Raji (cell line): Measurements from ENCODE around the gene GTF2I.
"Not testable (repeated sequence)": the region's sequence is repeated elsewhere in the genome, so short reads cannot be mapped to it uniquely, and the experiment has no call there.

Source experiments
- POLR2A ChIP-seq: IDR thresholded peaks from 2 replicates; pipeline ENCODE4 v1.6.1; 2011; ENCODE audit warnings: low read depth, low read length, control low read depth; ENCODE audit not compliant: insufficient read depth

The GTF2I gene

DNA sequence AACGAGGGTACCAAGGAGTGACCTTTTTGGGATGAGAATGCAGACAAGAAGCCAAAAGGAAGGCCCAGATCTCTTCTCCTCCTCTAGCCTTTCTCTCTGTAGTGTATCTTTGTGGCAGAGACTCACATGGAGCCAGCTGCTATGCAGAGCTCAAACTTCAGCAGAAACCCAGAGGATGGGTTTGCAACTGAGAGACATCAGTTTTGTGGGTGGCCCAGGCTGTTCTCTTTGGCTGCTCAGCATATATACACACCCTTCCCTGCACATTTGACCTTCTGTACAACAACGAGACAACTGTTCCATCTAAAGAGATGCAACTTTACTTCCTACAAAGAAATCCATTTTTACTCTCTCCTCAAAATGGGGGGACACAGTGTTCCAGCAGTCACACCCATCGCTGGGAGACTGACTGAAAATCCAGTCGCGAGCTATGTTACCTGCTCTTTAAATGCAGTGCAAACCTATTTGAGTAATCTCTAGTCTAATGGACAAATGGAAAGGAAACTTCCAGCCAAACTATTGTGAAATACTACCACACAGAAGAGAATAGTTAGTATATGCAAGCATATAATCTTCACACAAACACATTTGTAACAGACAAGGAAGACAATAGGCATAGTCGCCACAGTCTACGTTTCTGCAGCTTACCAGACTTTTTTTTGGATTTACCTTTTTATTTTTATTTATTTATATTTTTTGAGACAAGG is 51.2 kb downstream of the GTF2I start:
- no peak for TF ChIP-seq POLR2A

DNA sequence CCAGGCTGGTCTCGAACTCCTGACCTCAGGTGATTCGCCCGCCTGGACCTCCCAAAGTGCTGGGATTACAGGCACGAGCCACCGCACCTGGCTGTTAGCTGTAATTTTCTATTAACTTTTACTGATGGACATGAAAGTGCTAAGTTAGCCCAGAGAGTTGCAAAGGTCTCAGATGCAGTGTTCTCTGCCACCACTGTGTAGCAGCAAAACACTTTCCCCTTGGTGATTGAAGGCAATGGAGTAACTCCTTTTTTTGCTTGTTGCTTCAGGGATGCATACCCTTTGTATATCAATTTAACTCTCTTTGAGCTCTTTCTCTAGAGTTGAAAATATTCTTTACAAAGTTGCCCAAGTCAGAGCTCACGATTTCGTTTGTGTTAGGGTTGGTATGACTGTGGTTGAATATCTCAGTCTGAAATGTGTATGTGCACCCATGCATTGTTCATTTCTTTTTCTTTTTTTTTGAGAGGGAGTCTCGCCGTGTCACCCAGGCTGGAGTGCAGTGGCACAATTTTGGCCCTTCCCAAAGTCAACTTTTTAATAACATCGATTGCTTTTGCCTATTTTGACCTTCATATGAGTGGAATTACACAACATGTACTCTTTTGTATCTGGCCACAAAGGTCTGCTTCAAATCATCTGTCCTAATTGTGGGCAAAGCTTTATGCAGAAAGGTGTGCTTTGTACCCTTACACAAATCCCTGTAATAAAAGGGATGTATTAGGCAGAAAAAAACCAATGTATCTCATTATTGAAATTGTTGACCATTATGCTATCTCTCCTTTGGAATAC is 52.6 kb downstream of the GTF2I start:
- TF ChIP-seq POLR2A, result no peak

DNA sequence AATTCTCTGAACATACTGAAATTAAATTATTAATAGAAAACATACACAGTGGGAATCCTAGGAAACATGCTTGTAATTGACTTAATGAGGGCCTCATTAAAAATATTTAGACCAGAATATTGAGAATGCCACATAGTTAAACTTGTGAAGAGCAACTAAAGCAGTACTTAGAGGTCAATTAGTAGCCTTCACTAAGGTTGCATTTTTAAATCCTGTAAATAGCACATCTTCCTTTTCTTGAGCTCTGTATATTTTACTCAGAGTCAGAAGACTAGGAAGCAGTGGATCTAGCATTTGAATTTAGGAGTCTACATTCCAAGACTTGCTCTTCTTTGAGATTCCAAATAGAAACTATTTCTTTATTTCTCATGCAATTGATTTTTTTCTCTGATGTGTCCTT is 56.0 kb downstream of the GTF2I start:
- no peak for TF ChIP-seq POLR2A

DNA sequence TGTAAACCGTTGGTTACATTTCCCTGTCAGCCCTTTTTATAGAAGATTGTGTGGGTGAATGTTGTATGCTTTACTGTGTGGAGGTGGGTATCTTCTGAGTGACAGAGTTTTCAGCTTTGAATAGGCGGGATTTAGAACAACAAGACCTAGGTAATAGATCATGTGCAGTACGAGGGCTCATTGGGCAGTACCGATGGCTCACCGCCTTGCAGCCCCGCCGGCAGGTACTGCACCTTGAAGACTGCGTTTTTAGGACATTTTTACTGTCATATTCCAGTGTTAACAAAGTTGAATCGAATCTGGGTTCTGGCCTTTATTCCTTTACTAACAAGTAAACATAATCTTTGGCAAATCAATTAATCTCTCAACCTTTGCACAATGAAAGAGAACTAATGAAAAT is 60.4 kb downstream of the GTF2I start:
- no peak for TF ChIP-seq POLR2A

DNA sequence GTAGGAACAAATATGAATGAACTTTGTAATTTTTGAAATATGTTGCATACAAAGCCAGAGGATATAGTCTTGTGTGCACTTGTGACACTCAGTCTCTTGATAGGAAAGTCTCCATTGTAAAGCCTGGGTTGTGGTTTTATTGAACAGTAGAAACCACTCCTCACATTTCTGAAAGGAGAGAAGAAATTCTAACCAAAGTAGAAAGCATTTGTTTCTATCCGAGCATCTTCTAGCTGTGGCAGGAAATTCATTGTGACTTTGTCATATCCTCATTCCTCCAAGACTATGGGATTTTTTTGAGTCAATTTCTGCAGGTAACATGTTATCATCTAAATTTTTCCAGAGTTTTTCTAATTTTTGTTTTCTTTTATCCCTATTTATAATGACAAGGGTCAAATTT is 60.8 kb downstream of the GTF2I start:
- TF ChIP-seq POLR2A, result no peak

DNA sequence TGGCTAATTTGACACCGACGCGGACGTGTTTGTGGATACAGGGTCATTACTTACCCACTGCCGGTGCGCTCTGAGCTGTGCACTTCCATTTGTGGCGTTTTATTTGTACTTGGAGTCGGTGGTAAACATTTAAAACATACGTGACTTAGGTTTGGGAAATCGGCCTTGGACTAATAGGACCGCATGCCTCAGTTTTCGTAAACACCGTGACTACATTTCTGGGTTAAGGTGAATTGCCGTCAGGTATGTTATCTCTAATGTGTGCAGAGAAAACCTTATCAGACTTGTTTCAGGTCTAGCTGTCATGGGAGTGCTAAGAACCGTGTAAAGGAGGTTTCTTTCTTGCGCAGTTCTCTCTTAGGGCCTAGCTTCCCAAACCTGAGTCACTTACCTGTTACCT is 64.6 kb downstream of the GTF2I start:
- no peak for TF ChIP-seq POLR2A

DNA sequence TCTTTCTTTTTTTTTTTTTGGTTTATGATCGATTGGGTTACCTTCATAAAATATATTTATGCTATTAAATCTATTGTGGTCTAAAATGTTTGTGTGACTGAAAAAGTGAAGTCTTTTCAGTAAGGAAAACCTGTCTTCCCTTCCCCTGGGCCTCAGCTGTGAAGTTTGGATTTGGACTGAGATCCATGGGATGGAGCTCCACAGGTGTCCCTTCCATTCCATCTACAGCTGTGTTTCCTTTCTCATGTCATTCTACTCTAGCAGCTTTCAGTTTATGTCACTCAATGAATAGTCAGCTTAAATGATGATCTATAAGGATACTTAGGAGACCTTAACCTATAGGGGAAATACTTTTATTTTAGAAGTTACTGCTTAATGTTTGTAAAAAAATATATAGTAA is 68.3 kb downstream of the GTF2I start:
- TF ChIP-seq POLR2A, result no peak

DNA sequence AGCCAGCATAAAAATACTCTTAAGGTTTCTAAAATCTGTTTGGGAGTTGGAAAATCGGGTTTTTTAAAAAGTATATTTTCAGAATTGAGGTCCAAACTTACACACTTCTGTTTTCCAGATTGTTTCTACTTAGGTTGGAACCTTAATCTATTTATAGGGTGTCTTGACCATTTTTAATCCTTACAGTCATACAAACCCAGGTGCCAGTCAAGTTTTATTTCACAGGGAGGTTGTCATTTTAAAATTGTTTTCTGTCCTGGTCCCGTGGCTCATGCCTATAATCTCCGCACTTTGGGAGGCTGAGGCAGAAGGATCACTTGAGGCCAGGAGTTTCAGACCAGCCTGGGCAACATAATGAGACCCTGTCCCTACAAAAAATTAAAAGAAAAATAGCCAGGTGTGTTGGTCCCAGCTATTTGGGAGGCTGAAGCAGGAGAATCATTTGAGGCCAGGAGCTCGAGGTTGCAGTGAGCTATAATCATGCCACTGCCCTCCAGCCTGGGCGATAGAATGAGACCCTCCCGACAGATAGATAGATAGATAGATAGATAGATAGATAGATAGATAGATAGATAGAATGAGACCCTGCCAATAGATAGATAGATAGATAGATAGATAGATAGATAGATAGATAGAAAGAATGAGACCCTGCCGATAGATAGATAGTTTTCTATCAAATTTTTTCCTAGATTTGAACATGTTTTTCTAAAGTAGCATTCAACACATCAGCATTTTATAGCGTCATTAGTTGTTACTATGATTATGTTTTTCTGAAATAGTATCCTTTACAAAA is 69.0 kb downstream of the GTF2I start:
- TF ChIP-seq POLR2A, result no peak

DNA sequence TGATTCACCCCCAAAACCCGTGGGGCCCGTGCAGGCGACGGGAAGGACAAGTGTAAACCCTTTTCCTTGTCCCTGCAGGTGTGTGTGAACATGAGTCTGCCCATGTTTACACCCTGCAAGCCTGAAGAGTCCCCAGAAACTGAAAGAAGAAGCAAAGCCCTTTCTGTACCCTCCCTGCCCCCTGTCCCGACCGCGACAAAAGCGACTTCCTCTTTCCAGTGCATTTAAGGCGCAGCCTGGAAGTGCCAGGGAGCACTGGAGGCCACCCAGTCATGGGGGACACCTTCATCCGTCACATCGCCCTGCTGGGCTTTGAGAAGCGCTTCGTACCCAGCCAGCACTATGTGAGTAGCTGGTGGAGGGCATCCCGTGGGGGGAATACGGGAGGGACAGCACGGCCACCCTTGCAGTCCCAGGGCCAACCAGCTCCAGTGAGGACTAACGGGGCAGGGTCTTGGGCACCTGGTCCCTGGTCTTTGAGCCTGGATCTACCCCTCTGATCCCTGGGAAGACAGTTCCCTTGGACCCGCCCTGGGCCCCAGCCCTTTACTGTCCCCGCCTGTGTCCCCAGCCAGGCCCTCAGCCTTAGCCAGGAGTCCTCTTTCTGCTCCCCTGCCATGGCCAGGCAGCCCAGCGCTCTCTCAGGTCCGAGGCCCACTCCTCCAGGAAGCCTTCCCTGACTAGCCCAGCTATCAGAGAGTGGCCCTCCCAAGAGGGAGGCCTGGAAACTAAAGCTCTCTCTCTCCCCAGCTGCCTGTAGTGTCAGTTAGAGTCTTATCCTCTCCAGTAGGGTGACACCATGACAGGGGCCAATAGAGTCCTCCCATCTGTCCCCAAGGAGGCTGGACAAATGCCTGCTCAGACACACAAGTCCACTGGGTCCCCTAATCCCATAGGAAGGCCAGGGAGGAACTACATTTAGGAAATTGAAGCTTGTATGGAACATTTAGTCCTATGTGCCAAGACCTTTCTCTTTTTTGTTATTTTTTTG is 116.5 kb downstream of the GTF2I start, which contains the start of gene NCF1:
NCF1 (plus strand) TSS at position 252 of the 991 bp plus-strand sequence; CDS start at position 273, 21 bp downstream.
- not testable (repeated sequence) for TF ChIP-seq POLR2A
